ENCODE results near the gene CELA3A. TPM values are rescaled to one million over a fixed set of nuclear protein-coding genes. Genes with fewer than 3 reads are reported as not detected.
A peak's percentile ranks its signal among the peaks of the same experiment; 100 is the strongest.
"Not testable (repeated sequence)": the region's sequence is repeated elsewhere in the genome, so short reads cannot be mapped to it uniquely, and the experiment has no call there.

The CELA3A gene
- total and polyA plus RNA-seq, 5 donors = 0.86 TPM; not detected in 4

DNA sequence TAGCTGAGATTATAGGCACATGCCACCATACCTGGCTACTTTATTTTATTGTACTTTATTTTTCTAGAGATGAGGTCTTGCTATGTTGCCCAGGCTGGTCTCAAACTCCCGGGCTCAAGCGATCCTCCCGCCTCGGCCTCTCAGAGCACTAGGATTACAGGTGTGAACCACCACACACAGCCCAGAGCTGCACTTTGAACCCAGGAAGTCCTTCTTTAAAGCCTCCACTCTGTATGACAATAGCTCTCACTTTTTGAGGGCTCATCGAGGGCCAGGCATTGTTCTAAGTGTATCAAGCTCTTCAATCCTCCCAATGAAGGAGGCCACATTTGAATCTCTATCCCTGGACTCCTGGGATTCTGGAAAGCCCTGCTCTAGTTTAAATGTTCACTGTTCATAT is 1.0 kb downstream of the CELA3A start:
- ATAC-seq; H3K4me3 ChIP-seq (ENCODE audit: low read length); H3K4me1 ChIP-seq (ENCODE audit: control insufficient read depth, insufficient read depth, low read length); H3K27me3 ChIP-seq (ENCODE audit: control insufficient read depth, insufficient read depth); DNase-seq; H3K9me3 ChIP-seq (ENCODE audit: control insufficient read depth, low read length); intact Hi-C loops (cut with DNase I); H3K27ac ChIP-seq (ENCODE audit: low read length): not testable (repeated sequence)
- WGBS = 84% methylated on average over 5 of the region's 5 CpGs

DNA sequence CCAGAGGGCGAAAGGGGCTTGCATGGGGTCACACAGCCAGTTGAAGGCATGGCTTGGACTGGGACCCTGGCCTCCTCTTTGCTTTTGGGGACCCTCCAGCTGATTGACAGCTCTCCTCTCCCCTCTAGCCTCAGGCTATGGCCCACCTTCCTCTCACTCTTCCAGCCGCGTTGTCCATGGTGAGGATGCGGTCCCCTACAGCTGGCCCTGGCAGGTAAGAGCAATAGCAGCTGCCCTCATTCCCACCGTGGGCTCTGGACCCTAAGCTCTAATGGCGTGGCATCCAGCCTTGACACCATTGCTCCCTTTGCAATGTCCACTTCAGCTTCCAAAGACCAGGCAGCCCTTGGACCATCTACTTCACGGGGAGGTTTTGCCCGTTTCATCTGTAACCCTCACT is 1.4 kb downstream of the CELA3A start:
- ATAC-seq; H3K9me3 ChIP-seq (ENCODE audit: control insufficient read depth, low read length); H3K27ac ChIP-seq (ENCODE audit: low read length); DNase-seq; H3K4me3 ChIP-seq (ENCODE audit: low read length); H3K4me1 ChIP-seq (ENCODE audit: control insufficient read depth, insufficient read depth, low read length); intact Hi-C loops (cut with DNase I); H3K27me3 ChIP-seq (ENCODE audit: control insufficient read depth, insufficient read depth): not testable (repeated sequence)
- 90% methylated on average over 8 of the region's 8 CpGs for WGBS

DNA sequence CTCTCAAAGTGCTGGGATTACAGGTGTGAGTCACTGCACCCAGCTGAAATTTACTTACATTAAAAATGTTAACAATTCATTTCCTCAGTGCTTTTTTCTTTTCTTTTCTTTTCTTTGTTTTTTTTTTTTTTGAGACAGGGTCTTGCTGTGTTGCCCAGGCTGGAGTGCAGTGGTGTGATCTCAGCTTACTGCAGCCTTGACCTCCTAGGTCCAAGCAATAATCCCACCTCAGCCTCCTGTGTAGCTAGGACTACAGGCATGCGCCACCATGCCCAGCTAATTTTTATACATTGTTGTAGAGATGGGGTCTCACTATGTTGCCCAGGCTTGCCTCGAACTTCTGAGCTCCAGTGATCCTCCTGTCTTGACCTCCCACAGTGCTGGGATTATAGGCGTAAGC is 2.5 kb downstream of the CELA3A start:
- H3K27me3 ChIP-seq (ENCODE audit: control insufficient read depth, insufficient read depth); H3K9me3 ChIP-seq (ENCODE audit: control insufficient read depth, low read length); DNase-seq; intact Hi-C loops (cut with DNase I); ATAC-seq; H3K27ac ChIP-seq (ENCODE audit: low read length); H3K4me3 ChIP-seq (ENCODE audit: low read length); H3K4me1 ChIP-seq (ENCODE audit: control insufficient read depth, insufficient read depth, low read length): not testable (repeated sequence)
- 95% methylated on average over 3 of the region's 3 CpGs for WGBS

DNA sequence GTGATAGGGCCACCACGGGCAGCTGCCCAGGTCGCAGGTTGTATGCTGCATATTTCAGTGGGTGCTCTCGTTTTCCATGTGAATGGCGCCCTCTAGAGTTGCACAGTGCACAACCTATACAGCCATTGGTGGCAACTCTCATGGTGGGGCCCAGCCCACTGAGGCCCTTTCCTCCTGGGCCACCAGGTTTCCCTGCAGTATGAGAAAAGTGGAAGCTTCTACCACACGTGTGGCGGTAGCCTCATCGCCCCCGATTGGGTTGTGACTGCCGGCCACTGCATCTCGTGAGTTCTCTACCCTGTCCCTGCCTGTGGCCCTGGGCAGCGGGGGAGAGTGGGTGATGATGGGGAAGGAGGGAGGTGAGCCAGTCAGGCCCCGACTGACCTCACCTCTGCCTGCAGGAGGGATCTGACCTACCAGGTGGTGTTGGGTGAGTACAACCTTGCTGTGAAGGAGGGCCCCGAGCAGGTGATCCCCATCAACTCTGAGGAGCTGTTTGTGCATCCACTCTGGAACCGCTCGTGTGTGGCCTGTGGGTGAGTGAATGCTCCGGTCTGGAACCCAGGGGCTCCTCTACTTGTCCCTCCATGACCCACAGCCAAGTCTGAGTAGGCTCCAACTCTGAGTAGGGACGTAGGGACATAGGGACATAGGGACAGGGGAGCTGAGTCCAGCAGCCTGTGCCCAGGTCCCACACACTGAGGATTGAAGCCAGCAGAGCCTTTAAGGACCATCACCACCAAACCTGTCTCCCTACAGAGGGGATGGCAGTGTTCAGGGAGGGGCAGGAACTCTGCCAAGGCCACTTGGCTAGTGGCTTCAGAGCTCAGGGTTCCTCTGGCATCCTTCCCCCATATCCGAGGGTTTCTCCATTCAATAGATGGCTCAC is 4.0 kb downstream of the CELA3A start:
- intact Hi-C loops (cut with DNase I); H3K27ac ChIP-seq (ENCODE audit: low read length): not testable (repeated sequence)
- WGBS = 68% methylated on average over 18 of the region's 18 CpGs

DNA sequence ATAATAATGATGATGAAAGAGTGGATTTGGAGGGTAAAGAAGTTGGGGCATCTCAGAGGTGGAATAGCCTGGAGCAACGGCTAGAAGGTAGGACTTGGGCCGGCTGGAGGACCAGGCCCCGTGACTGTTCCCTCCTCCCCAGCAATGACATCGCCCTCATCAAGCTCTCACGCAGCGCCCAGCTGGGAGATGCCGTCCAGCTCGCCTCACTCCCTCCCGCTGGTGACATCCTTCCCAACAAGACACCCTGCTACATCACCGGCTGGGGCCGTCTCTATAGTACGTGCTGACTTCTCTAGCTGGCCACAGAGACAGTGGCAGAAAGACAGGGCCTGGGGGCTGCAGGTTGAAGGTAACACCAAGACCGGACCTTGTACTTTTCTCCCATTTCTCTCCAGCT is 5.3 kb downstream of the CELA3A start:
- H3K27ac ChIP-seq (ENCODE audit: low read length); H3K27me3 ChIP-seq (ENCODE audit: control insufficient read depth, insufficient read depth); H3K4me3 ChIP-seq (ENCODE audit: low read length); H3K4me1 ChIP-seq (ENCODE audit: control insufficient read depth, insufficient read depth, low read length); H3K9me3 ChIP-seq (ENCODE audit: control insufficient read depth, low read length); intact Hi-C loops (cut with DNase I); DNase-seq; ATAC-seq: not testable (repeated sequence)
- WGBS = 77% methylated on average over 13 of the region's 13 CpGs

More for the DNA sequence above, 4.0 kb downstream of the CELA3A start:
- ATAC-seq (peak; percentile 74 to 78), DNase-seq (peak in 2 of 3 donors; percentile 30 to 64)
- H3K4me1 ChIP-seq (ENCODE audit: control insufficient read depth, insufficient read depth, low read length); H3K9me3 ChIP-seq (ENCODE audit: control insufficient read depth, low read length); H3K27me3 ChIP-seq (ENCODE audit: control insufficient read depth, insufficient read depth); H3K4me3 ChIP-seq (ENCODE audit: low read length): not testable (repeated sequence)

DNA sequence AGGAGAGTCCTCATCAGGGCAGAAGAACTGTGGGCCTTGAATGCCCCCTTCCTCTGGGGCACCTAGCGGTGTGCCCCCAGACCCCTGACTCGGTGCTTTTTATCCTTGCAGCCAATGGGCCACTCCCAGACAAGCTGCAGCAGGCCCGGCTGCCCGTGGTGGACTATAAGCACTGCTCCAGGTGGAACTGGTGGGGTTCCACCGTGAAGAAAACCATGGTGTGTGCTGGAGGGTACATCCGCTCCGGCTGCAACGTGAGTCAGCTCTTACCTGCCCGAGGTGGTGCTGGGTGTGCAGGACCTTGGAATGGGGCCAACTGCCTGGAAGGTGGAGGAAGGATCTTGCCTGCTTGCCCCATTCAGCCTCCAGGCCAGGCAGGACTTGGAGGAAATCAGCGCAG is 5.8 kb downstream of the CELA3A start:
- H3K9me3 ChIP-seq (ENCODE audit: control insufficient read depth, low read length); H3K27ac ChIP-seq (ENCODE audit: low read length); H3K4me3 ChIP-seq (ENCODE audit: low read length); ATAC-seq; H3K4me1 ChIP-seq (ENCODE audit: control insufficient read depth, insufficient read depth, low read length); intact Hi-C loops (cut with DNase I); H3K27me3 ChIP-seq (ENCODE audit: control insufficient read depth, insufficient read depth); DNase-seq: not testable (repeated sequence)
- 86% methylated on average over 9 of the region's 10 CpGs for WGBS

DNA sequence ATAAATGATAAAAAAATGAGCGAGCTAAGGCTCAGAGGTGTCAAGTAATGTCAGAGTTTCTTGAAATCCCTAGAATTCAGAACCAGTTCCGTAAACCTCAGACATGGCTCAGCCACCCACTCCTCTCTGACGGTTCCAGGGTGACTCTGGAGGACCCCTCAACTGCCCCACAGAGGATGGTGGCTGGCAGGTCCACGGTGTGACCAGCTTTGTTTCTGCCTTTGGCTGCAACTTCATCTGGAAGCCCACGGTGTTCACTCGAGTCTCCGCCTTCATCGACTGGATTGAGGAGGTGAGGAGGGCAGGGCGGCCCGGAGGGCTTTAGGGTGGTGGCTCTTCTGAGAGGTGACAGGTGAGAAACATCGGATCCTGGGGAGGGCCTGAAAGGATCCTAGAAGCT is 8.1 kb downstream of the CELA3A start:
- H3K9me3 ChIP-seq (ENCODE audit: control insufficient read depth, low read length); H3K4me1 ChIP-seq (ENCODE audit: control insufficient read depth, insufficient read depth, low read length); intact Hi-C loops (cut with DNase I); H3K27me3 ChIP-seq (ENCODE audit: control insufficient read depth, insufficient read depth); ATAC-seq; H3K4me3 ChIP-seq (ENCODE audit: low read length); DNase-seq; H3K27ac ChIP-seq (ENCODE audit: low read length): not testable (repeated sequence)
- 78% methylated on average over 10 of the region's 11 CpGs for WGBS

DNA sequence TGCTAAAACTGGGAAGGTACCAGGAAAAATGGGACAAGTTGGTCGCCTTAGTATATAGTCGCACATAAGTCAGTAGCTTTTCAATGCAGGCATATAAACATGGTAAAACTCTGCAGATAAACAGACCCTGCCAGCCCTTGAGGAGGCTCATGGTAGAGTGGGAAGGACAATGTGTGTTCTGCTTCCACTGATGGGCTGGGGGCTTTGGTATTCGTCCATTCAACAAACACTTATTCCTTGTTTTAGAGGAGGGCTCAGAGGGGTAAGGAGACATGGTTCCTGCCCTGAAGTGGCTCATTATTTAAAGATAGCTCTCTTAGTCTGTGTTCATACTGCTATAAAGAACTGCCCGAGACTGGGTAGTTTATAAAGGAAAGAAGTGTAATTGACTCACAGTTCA is 11.3 kb downstream of the CELA3A start:
- DNase-seq; H3K4me3 ChIP-seq (ENCODE audit: low read length); H3K9me3 ChIP-seq (ENCODE audit: control insufficient read depth, low read length); H3K27ac ChIP-seq (ENCODE audit: low read length); intact Hi-C loops (cut with DNase I); ATAC-seq; H3K27me3 ChIP-seq (ENCODE audit: control insufficient read depth, insufficient read depth); H3K4me1 ChIP-seq (ENCODE audit: control insufficient read depth, insufficient read depth, low read length): not testable (repeated sequence)
- WGBS = 68% methylated on average over 4 of the region's 4 CpGs

DNA sequence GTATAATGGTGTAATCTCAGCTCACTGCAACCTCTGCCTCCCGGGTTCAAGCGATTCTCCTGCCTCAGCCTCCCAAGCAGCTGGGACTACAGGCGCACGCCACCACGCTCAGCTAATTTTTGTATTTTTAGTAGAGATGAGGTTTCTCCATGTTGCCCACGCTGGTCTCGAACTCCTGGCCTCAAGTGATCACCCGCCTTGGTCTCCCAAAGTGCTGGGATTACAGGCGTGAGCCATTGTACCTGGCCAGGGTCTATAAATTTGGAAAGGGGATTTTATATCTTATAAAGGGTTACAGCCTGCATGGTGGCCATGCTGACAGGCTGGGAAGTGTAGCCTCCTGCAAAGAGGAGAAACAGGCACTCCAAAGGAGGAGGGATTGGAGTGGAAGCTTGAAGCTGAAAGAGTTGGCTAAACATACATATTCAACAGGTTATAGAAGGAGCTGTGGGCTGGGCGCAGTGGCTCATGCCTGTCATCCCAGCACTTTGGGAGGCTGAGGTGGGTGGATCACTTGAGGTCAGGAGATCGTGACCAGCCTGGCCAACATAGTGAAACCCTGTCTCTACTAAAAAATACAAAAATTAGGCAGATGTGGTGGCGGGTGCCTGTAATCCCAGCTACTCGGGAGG is 13.2 kb downstream of the CELA3A start:
- H3K27ac ChIP-seq (ENCODE audit: low read length); DNase-seq; H3K4me1 ChIP-seq (ENCODE audit: control insufficient read depth, insufficient read depth, low read length); H3K9me3 ChIP-seq (ENCODE audit: control insufficient read depth, low read length); H3K27me3 ChIP-seq (ENCODE audit: control insufficient read depth, insufficient read depth); intact Hi-C loops (cut with DNase I); ATAC-seq; H3K4me3 ChIP-seq (ENCODE audit: low read length): not testable (repeated sequence)
- WGBS = 90% methylated on average over 13 of the region's 13 CpGs

DNA sequence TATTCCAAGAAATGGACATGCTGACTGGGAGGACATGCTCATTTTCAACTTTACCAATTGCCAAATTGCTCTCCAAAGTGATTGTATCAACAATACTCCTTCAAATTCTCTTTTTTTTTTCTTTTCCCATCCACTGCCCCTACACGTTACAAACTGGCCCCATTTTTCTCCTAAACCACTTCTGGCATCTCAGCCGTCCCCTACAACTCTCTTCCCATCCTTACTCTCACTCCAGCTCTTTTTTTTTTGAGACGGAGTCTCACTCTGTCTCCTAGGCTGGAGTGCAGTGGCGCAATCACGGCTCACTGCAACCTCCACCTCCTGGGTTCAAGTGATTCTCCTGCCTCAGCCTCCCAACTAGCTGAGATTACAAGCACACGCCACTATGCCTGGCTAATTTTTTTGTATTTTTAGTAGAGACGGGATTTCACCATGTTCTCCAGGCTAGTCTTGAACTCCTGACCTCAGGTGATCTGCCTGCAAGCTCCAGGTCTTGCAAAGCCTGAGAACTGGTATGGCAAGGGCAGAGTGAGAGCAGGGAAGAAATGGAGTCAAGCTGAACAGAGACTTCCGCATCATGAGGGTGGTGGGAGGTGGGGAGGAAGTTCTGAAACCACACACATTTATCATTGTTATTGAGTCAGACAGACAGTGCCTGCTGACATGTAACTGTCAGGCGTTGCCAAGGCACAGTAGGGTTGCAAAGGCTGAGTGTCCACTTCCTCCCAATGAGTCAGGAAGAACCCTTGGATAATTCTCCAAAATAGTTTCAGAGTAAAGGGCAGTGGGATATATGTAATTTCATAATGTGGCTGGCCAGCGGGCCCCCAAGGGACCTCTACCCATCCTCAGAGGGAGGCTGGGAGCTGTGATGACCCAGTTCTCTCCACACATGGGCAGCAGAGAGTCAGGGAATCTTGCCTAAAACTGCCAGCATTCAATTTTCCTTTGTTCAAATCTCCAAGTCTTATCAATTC is 17.4 kb downstream of the CELA3A start:
- H3K4me3 ChIP-seq (ENCODE audit: low read length) = no peak overlapping the region
- H3K27ac ChIP-seq (ENCODE audit: low read length) = no peak overlapping the region
- ATAC-seq (peak; percentile 67 to 69), DNase-seq (peak in 1 of 3 donors; percentile 49)
- H3K9me3 ChIP-seq (ENCODE audit: control insufficient read depth, low read length) = no peaks in the 10 kb centered on the region
- H3K27me3 ChIP-seq (ENCODE audit: control insufficient read depth, insufficient read depth) = no peaks in the 10 kb centered on the region
- intact Hi-C loops (cut with DNase I) = no loop called here
- no peaks in the 10 kb centered on the region for H3K4me1 ChIP-seq (ENCODE audit: control insufficient read depth, insufficient read depth, low read length)
- 56% methylated on average over 10 of the region's 10 CpGs for WGBS

All from right cardiac atrium (tissue), 5 donors.